Measurements from ENCODE around the gene SMIM31. TPM values are rescaled to one million over a fixed set of nuclear protein-coding genes. Genes with fewer than 3 reads are reported as not detected.
A peak's percentile ranks its signal among the peaks of the same experiment; 100 is the strongest.

SMIM31 gene
- total RNA-seq, 1 donor from 2014 or later: not detected

DNA sequence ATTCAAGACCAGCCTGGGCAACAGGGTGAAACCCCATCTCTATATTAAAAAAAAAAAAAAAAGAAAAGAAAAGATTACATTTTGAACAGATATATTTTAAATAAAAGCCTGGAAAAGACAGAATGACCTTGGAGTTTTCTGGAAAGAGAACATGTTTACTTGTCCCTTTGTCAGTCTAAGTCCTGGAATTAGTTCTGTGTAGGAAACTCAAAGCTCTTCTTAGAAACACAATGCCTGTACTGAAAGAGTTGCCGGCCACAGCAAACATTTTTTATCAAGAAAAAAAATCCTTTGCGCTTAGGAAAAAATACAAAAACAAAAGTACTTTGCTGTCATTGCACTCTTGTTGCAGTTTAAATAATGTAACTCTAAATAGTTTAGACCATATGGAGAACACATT is 59.6 kb downstream of the SMIM31 start:
- peaks cover 3% of the 10 kb centered on the region for H3K9me3 Mint-ChIP-seq (ENCODE audit: low read depth)
- H3K27me3 Mint-ChIP-seq: no peaks in the 10 kb centered on the region
- no peak overlapping the region for H3K4me3 Mint-ChIP-seq (ENCODE audit: low read depth)
- H3K4me1 Mint-ChIP-seq (ENCODE audit: low read depth): peaks cover 18% of the 10 kb centered on the region
- TF ChIP-seq, protein P1, sequence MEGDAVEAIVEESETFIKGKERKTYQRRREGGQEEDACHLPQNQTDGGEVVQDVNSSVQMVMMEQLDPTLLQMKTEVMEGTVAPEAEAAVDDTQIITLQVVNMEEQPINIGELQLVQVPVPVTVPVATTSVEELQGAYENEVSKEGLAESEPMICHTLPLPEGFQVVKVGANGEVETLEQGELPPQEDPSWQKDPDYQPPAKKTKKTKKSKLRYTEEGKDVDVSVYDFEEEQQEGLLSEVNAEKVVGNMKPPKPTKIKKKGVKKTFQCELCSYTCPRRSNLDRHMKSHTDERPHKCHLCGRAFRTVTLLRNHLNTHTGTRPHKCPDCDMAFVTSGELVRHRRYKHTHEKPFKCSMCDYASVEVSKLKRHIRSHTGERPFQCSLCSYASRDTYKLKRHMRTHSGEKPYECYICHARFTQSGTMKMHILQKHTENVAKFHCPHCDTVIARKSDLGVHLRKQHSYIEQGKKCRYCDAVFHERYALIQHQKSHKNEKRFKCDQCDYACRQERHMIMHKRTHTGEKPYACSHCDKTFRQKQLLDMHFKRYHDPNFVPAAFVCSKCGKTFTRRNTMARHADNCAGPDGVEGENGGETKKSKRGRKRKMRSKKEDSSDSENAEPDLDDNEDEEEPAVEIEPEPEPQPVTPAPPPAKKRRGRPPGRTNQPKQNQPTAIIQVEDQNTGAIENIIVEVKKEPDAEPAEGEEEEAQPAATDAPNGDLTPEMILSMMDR (IDR thresholded peaks at IDR 0.05; ENCODE audit: unreplicated experiment): no peak
- no peak overlapping the region for H3K27ac Mint-ChIP-seq
- no peak for DNase-seq (ENCODE audit: low spot score, unreplicated experiment)
- H3K36me3 Mint-ChIP-seq (ENCODE audit: insufficient read depth): no peaks in the 10 kb centered on the region

- no peak for DNase-seq (ENCODE audit: low spot score, unreplicated experiment)
- TF ChIP-seq, protein P1 (IDR thresholded peaks at IDR 0.05; ENCODE audit: unreplicated experiment): no peak
- Mint-ChIP-seq H3K36me3 (ENCODE audit: insufficient read depth) (no peaks in the 10 kb centered on the region), H3K27me3 (no peaks in the 10 kb centered on the region), H3K4me3 (ENCODE audit: low read depth) (no peak overlapping the region), H3K27ac (peak overlapping the region; percentile 46), H3K9me3 (ENCODE audit: low read depth) (no peaks in the 10 kb centered on the region), H3K4me1 (ENCODE audit: low read depth) (peaks cover 18% of the 10 kb centered on the region)
Measured at GRCh38 chr4:164815711-164816110, 61.8 kb downstream of the SMIM31 start.

GRCh38 chr4:164819366-164819765 is 65.4 kb downstream of the SMIM31 start:
- no peaks in the 10 kb centered on the region for H3K9me3 Mint-ChIP-seq (ENCODE audit: low read depth)
- no peaks in the 10 kb centered on the region for H3K27me3 Mint-ChIP-seq
- H3K4me3 Mint-ChIP-seq (ENCODE audit: low read depth): no peak overlapping the region
- DNase-seq (ENCODE audit: low spot score, unreplicated experiment): no peak
- H3K4me1 Mint-ChIP-seq (ENCODE audit: low read depth): peaks cover 14% of the 10 kb centered on the region
- no peak overlapping the region for H3K27ac Mint-ChIP-seq
- TF ChIP-seq, protein P1 (IDR thresholded peaks at IDR 0.05; ENCODE audit: unreplicated experiment): no peak
- H3K36me3 Mint-ChIP-seq (ENCODE audit: insufficient read depth): no peaks in the 10 kb centered on the region

DNA sequence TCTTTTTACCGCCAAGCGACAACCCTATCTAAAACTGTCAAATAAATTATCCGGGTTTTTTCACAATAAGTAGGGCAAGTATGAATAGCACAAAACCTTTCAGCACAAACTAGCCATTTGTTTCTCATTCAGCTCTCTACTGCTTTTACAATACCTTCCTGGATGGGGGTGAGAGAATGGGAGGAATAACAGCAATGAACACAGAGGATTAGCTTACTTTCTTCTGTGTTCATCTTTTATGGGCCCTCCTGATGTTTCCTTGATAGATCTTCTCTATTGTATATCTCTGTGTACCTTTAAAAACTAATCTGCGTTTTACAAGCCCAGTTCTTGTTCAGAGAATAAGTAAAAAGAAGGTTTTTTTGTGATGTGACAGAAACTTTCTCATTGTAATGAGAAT is 67.8 kb downstream of the SMIM31 start:
- Mint-ChIP-seq H3K4me3 (ENCODE audit: low read depth) (no peak overlapping the region), H3K9me3 (ENCODE audit: low read depth) (no peaks in the 10 kb centered on the region), H3K4me1 (ENCODE audit: low read depth) (peaks cover 2% of the 10 kb centered on the region), H3K27ac (no peak overlapping the region), H3K27me3 (no peaks in the 10 kb centered on the region), H3K36me3 (ENCODE audit: insufficient read depth) (no peaks in the 10 kb centered on the region)
- TF ChIP-seq, protein P1 (IDR thresholded peaks at IDR 0.05; ENCODE audit: unreplicated experiment): no peak
- no peak for DNase-seq (ENCODE audit: low spot score, unreplicated experiment)

DNA sequence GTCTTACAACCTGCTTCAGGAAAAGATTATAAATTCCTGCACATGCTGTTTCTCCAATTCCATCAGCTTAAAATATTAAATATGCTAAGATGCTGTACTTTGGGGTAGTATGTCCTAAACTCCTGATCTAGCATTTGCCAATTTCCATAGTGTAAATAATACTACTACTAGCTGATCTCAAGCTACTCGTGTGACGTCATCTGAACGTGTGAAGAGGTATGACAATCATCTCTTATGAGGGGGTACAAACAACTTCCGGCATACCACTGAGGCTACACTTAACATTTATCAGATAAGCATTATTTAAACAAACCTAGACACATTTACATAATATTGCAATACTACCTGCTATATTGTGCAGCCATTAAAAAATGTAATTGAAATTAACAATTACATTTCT is 70.7 kb downstream of the SMIM31 start:
- no peak for DNase-seq (ENCODE audit: low spot score, unreplicated experiment)
- H3K4me3 Mint-ChIP-seq (ENCODE audit: low read depth): no peak overlapping the region
- TF ChIP-seq, protein P1 (IDR thresholded peaks at IDR 0.05; ENCODE audit: unreplicated experiment): no peak
- no peaks in the 10 kb centered on the region for H3K36me3 Mint-ChIP-seq (ENCODE audit: insufficient read depth)
- no peaks in the 10 kb centered on the region for H3K9me3 Mint-ChIP-seq (ENCODE audit: low read depth)
- H3K27me3 Mint-ChIP-seq: no peaks in the 10 kb centered on the region
- peaks cover 14% of the 10 kb centered on the region for H3K4me1 Mint-ChIP-seq (ENCODE audit: low read depth)
- no peak overlapping the region for H3K27ac Mint-ChIP-seq
